Endodermal cell (in vitro differentiated cells): ENCODE measurements around the gene ZNF500. TPM values are rescaled to one million over a fixed set of nuclear protein-coding genes. Genes with fewer than 3 reads are reported as not detected.
A peak's percentile ranks its signal among the peaks of the same experiment; 100 is the strongest.

Experiments
- DNase-seq: peaks from one replicate; pipeline ENCODE4 v3.0.0-alpha.2; 2017
- H3K27ac ChIP-seq: 2 replicates; pipeline ENCODE4 v1.5.1; 2013; ENCODE audit warnings: mild to moderate bottlenecking, low read depth, low read length, moderate library complexity
- H3K27me3 ChIP-seq: 2 replicates; pipeline ENCODE4 v1.6.1; 2013; ENCODE audit warnings: mild to moderate bottlenecking, low read length, moderate library complexity; ENCODE audit not compliant: insufficient read depth, control insufficient read depth, poor library complexity, severe bottlenecking
- H3K36me3 ChIP-seq: 2 replicates; pipeline ENCODE4 v1.7.0; 2013; ENCODE audit warnings: mild to moderate bottlenecking, low read length, moderate library complexity; ENCODE audit not compliant: control insufficient read depth, insufficient read depth
- H3K4me1 ChIP-seq: one replicate; pipeline ENCODE4 v1.7.0; 2013; ENCODE audit warnings: low read length; ENCODE audit not compliant: control insufficient read depth, insufficient read depth
- H3K4me3 ChIP-seq: 2 replicates; pipeline ENCODE4 v1.5.1; 2013; ENCODE audit warnings: mild to moderate bottlenecking, low read length, moderate library complexity
- H3K9ac ChIP-seq: 2 replicates; pipeline ENCODE4 v1.6.1; 2013; ENCODE audit warnings: mild to moderate bottlenecking, low read length, moderate library complexity; ENCODE audit not compliant: poor library complexity, severe bottlenecking; ENCODE audit errors: extremely low read depth
- H3K9me3 ChIP-seq: 2 replicates; pipeline ENCODE4 v1.6.1; 2013; ENCODE audit warnings: mild to moderate bottlenecking, low read length, moderate library complexity; ENCODE audit not compliant: control insufficient read depth
- H3K27ac Mint-ChIP-seq: 2 replicates; pipeline ENCODE4 v1.8.0; 2020; ENCODE audit warnings: mixed read lengths
- H3K27me3 Mint-ChIP-seq: 2 replicates; pipeline ENCODE4 v1.8.0; 2021; ENCODE audit warnings: mild to moderate bottlenecking, mixed read lengths; ENCODE audit not compliant: insufficient read depth
- H3K36me3 Mint-ChIP-seq: 2 replicates; pipeline ENCODE4 v1.8.0; 2020; ENCODE audit warnings: low read depth, mixed read lengths
- H3K4me1 Mint-ChIP-seq: 2 replicates; pipeline ENCODE4 v1.8.0; 2020; ENCODE audit warnings: mixed read lengths
- H3K4me3 Mint-ChIP-seq: 2 replicates; pipeline ENCODE4 v1.8.0; 2020; ENCODE audit warnings: mild to moderate bottlenecking, moderate library complexity, mixed read lengths
- H3K9me3 Mint-ChIP-seq: 2 replicates; pipeline ENCODE4 v1.8.0; 2020; ENCODE audit warnings: mild to moderate bottlenecking, mixed read lengths
- WGBS, 2 experiments: methylation state at CpG; one replicate each; pipeline versions ENCODE4 v1.1.5 to v1.1.7; 2013; ENCODE audit warnings: missing lambda C conversion rate in 2 of 2, mixed read lengths in 1 of 2; ENCODE audit not compliant: insufficient coverage in 1 of 2, insufficient read length in 1 of 2; 5-methylcytosine and 5-hydroxymethylcytosine counted together
- total RNA-seq, 2 donors: library from RNA; stranded (reverse); fragmentation: NEBNext Ultra II Directional in 1 of 2; extraction: Animal tissue kit (Norgen Biotek cat#: 25700) in 1 of 2; gene quantifications; 2 replicates in 1 of 2; 3 replicates in 1 of 2; pipeline ENCODE4 v1.2.1, GENCODE V29; 2021
- TF ChIP-seq, protein P1 (sequence below): fragments of 200-600 bp; sonication (generic); conservative IDR thresholded peaks from 2 replicates; pipeline ENCODE4 v1.5.0; 2021; ENCODE audit warnings: antibody characterized with exemption, mild to moderate bottlenecking

ZNF500 gene
- total RNA-seq, 2 donors from 2014 or later: 17.2 to 21.6 TPM

DNA sequence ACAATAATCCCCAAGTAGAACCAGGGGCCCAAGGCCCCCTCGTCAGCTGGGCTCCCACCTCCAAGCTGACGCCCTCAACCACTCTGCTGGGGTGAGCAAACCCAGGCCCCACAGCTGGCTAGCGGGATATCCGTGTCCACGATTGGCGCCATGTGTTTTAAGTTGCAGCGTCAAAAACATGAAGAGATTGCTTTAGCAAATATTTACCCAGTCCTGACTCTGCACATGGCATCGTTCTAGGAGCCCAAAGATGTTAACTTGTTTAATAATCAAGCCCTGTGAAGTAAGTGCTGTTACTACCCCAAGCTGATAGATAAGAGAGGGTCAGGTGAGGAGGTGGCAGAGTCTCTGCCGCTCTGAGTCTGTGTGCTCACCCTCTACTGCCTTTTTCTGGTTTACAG, 21.5 kb upstream of the ZNF500 start:
- Mint-ChIP-seq H3K4me3 (peak overlapping the region; percentile 3), H3K27ac (peak overlapping the region; percentile 81), H3K9me3 (no peaks in the 10 kb centered on the region), H3K4me1 (peaks cover 13% of the 10 kb centered on the region), H3K27me3 (no peaks in the 10 kb centered on the region), H3K36me3 (no peaks in the 10 kb centered on the region)
- DNase-seq: peak; percentile 47
- H3K9ac ChIP-seq: no peak overlapping the region
- 80 to 86% methylated on average over 8 to 9 of the region's 9 CpGs for WGBS, 2 experiments
- no peaks in the 10 kb centered on the region for H3K36me3 ChIP-seq
- H3K27me3 ChIP-seq: no peaks in the 10 kb centered on the region
- TF ChIP-seq, protein P1, sequence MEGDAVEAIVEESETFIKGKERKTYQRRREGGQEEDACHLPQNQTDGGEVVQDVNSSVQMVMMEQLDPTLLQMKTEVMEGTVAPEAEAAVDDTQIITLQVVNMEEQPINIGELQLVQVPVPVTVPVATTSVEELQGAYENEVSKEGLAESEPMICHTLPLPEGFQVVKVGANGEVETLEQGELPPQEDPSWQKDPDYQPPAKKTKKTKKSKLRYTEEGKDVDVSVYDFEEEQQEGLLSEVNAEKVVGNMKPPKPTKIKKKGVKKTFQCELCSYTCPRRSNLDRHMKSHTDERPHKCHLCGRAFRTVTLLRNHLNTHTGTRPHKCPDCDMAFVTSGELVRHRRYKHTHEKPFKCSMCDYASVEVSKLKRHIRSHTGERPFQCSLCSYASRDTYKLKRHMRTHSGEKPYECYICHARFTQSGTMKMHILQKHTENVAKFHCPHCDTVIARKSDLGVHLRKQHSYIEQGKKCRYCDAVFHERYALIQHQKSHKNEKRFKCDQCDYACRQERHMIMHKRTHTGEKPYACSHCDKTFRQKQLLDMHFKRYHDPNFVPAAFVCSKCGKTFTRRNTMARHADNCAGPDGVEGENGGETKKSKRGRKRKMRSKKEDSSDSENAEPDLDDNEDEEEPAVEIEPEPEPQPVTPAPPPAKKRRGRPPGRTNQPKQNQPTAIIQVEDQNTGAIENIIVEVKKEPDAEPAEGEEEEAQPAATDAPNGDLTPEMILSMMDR: no peak
- no peak overlapping the region for H3K4me3 ChIP-seq
- H3K9me3 ChIP-seq: no peaks in the 10 kb centered on the region
- peak overlapping the region; percentile 32 for H3K27ac ChIP-seq
- peaks cover 10% of the 10 kb centered on the region for H3K4me1 ChIP-seq

DNA sequence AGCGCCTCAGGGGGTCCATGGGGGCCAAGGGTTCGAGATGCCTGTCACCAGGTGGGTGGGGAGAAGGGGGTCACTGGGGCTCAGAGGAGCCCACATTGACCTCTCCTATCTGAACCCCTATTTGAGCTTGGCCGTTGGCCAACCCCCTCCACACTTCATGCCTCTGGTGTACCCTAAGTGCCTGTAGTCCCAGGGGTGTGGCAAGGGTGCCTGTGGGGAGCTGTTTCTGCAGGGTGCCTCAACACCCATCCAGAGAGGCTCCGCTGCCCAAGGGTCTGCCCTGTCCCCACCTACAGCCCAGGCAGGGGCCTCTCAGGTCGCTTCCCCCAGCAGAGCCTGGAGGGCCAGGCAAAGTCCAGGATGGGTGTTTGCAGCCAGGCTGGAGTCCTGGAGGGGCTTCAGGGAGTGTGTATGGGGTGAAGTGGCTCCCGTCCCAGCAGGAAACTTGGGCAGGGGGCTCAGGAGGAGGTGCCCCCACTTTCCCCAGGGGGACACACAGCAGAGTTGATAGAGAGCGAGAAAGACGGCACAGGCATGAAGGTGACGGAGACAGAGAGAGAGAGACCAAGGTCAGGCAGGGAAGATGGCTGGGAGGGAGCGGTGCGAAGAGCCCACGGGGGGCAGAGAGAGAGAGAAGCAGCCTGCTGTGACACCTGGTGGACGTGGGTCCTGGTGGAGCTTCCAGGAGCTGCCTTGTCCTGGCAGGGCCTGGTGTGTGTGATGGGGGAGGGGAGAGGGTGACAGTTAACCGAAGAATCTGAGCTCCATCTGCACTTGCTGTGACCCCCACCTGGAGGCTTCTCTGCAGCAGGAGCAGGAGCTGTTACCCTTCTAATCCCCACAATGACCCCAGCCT, 20.9 kb upstream of the ZNF500 start, which contains the start of gene SEPTIN12:
Gene SEPTIN12 (minus strand): TSS at position 719 of the 856 bp plus-strand sequence. CDS start 700 bp downstream, at position 19.
- no peaks in the 10 kb centered on the region for H3K9me3 Mint-ChIP-seq
- H3K27ac ChIP-seq: peak within 1 kb of the TSS; percentile 32
- no peaks in the 10 kb centered on the region for H3K36me3 ChIP-seq
- no peaks in the 10 kb centered on the region for H3K36me3 Mint-ChIP-seq
- peak within 1 kb of the TSS; percentile 3 for H3K4me3 Mint-ChIP-seq
- peak within 1 kb of the TSS; percentile 81 for H3K27ac Mint-ChIP-seq
- no peak within 1 kb of the TSS for H3K4me3 ChIP-seq
- H3K4me1 ChIP-seq: peaks cover 10% of the 10 kb centered on the region
- H3K4me1 Mint-ChIP-seq: peaks cover 13% of the 10 kb centered on the region
- no peaks in the 10 kb centered on the region for H3K9me3 ChIP-seq
- peak; percentile 65 for DNase-seq
- TF ChIP-seq, protein P1: peak; percentile 38
- WGBS, 2 experiments: 76 to 85% methylated on average over 4 to 13 of the region's 14 CpGs
- no peak within 1 kb of the TSS for H3K9ac ChIP-seq
- no peaks in the 10 kb centered on the region for H3K27me3 ChIP-seq
- no peaks in the 10 kb centered on the region for H3K27me3 Mint-ChIP-seq

DNA sequence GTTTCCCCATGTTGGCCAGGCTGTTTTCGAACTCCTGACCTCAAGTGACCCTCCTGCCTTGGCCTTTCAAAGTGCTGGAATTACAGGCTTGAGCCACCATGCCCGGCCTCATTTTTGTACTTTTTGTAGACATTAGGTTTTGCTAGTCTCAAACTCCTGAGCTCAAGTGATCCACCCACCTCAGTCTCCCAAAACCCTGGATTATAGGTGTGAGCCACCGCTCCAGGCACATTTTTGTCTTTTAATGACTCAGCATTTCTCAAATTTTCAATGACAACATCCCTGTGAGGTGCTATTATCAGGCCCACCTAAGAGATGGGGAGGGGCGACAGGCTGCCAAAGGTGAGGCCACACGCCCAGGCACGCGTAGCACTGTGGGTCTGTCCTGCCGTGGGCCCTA, 20.1 kb upstream of the ZNF500 start:
- no peaks in the 10 kb centered on the region for H3K27me3 Mint-ChIP-seq
- H3K27ac Mint-ChIP-seq: no peak overlapping the region

More for the DNA sequence above, 20.1 kb upstream of the ZNF500 start:
- peaks cover 13% of the 10 kb centered on the region for H3K4me1 Mint-ChIP-seq
- H3K36me3 Mint-ChIP-seq: no peaks in the 10 kb centered on the region
- H3K4me3 Mint-ChIP-seq: no peak overlapping the region
- no peak for DNase-seq
- Histone ChIP-seq H3K9ac (no peak overlapping the region), H3K27me3 (no peaks in the 10 kb centered on the region), H3K36me3 (no peaks in the 10 kb centered on the region), H3K27ac (no peak overlapping the region), H3K4me3 (no peak overlapping the region), H3K9me3 (no peaks in the 10 kb centered on the region), H3K4me1 (peaks cover 10% of the 10 kb centered on the region)
- WGBS, 2 experiments: 92 to 97% methylated on average over 5 to 8 of the region's 8 CpGs
- H3K9me3 Mint-ChIP-seq: no peaks in the 10 kb centered on the region
- TF ChIP-seq, protein P1: no peak
